Hindlimb muscle (tissue), 1 donor: Measurements from ENCODE around the gene HDHD5. TPM values are rescaled to one million over a fixed set of nuclear protein-coding genes. Genes with fewer than 3 reads are reported as not detected.
"Not testable (repeated sequence)": the region's sequence is repeated elsewhere in the genome, so short reads cannot be mapped to it uniquely, and the experiment has no call there.

Source experiments
- DNase-seq: peaks from one replicate; pipeline ENCODE4 v3.0.0-alpha.2; 2013
- polyA plus RNA-seq: library from polyadenylated mRNA; unstranded; fragments of 120-200 nt; gene quantifications from one replicate; pipeline ENCODE4 v1.2.1, GENCODE V29; 2013; ENCODE audit not compliant: insufficient read length

The HDHD5 gene
- polyA plus RNA-seq, 1 donor, result 46.5 TPM

DNA sequence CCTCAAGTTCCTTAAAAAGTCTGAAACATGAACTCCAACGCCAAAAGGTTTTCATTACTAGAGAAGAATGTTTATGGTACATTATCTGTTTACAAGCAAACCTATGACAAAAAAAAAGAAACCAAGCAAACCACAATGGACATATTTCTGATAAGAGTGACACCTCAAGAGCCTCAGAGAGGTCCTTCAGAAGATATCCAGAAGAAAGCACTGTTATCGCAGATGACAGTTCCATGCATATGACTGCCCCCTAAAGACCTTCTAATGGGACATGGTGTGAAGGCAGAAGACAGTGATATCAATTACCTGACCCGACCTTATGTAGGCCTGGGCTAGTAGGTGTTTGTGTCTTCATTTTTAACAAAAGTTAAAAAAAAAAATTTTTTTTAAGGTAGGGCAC is 3.1 kb downstream of the HDHD5 start:
- DNase-seq, result no peak

DNA sequence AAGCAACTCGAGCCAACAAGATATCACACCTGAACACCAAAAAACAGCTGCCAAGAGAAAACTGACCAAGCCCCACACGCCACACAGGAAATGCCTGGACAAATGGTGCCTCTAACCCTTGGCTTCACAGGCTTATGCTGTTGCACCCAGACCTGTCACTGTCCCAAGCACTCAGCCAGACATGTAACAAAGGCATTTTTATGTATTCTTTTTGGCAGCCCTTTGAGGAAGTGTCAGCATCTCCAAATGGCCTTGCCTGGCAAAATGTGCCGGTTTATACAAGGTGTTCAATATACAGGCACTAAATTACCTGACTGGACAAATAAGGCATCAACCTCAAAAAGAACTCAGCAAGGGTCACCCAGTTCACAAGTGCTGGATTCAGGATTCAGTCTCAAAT is 6.1 kb downstream of the HDHD5 start:
- no peak for DNase-seq

DNA sequence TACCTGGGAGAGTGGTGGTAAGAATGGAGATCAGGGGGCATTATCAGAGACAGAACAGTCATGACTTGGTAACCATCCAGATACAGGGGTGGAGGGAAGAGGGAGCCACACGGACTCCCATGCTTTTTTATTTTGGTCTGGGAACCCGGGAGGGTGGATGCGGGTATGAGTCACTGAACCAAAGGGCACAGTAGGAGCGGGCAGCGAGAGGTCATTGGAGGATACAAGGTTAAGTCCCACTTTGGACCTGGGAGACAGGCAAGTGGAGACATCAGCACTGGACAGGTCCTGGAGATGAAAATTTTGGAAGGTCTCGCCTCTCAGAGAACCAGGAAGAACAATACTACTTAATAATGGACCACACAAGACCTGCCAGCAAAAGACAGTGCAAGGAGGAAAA is 6.7 kb downstream of the HDHD5 start:
- DNase-seq, result no peak

DNA sequence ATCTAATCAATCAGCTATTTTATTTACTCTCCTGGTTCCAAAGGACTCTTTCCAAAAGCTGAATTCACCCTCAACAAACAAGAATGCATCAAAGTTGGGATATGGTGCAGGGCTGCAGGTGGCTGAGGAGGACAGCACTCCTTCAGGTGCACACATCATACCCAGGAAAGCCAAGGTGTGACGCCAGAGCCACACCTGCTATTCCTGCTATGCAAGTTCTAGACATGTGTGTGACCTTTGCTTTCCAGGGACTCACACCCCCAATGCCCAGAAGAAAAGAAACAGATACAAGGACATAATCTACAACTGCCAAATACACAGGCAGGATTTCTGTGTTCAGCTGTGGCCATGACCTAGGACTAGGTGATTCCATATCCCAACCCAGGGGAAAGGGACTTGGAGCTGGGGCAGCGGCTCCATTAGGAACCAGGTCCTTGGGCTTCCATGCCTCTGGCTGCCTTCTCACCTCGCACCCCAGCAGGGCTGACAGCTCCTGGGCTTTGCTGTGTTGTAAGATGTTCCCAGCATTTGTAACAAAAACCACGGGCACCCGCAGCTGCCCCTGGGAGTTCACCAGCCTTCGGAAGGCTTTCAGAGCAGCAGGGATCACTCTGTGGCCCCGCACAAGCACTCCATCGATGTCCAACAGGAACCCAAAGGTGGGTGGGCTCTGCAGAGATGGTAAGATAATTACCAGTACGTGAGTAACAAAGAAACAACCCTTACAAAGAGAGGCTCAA is 9.8 kb downstream of the HDHD5 start:
- no peak for DNase-seq

DNA sequence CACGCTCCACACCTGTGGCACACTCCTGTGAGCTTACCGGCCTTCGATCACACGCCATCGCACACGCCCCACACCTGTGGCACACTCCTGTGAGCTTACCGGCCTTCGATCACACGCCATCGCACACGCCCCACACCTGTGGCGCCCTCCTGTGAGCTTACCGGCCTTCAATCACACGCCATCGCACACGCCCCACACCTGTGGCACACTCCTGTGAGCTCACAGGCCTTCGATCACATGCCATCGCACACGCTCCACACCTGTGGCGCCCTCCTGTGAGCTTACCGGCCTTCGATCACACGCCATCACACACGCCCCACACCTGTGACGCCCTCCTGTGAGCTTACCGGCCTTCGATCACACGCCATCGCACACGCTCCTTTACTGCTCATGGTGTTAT is 11.6 kb downstream of the HDHD5 start:
- not testable (repeated sequence) for DNase-seq

DNA sequence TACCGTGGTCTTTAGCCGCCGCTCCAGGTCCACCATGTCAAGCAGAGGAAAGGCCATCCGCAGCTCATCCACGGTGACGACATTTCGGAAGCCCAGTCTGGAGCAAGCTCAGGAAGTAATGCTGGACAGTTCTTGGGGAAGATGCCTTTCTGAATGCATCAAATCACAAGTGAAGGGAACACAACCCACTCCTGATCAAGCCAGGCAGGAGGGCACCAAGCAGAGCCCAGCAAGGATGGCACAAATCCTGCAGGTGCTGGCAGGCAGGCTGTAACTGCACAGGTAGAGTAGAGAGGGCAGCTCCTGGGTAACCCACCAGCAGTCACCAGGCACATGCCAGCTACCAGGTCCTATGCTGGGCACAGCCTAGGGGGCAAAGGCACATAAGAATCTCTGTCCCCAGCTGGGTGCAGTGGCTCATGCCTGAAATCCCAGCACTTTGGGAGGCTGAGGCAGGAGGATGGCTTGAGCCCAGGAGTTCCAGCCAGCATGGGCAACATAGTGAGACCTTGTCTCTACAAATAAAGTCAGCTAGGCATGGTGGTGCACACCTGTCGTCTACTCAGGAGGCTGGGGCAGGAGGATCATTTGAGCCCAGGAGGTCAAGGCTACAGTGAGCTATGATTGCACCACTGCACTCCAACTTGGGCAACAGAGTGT is 13.9 kb downstream of the HDHD5 start:
- no peak for DNase-seq

DNA sequence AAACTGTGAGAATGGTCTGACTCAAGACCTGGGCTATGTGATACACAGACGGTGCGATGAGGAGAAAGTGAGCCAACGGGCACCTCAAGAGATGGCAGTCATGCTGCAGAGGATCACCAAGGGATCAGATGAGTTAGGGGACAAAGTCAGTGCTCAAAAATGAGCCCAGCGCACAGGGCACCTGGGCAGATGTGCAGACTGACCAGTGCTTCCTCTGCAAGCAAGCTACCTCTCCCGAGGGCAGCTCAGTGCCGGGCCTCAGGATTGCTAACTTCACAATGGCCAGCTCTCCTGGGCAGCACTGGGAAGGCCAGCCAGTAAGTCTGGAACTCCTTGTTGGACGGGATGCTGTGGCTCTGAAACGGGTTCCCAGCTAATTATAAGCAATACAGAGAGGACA is 15.3 kb downstream of the HDHD5 start:
- no peak for DNase-seq

DNA sequence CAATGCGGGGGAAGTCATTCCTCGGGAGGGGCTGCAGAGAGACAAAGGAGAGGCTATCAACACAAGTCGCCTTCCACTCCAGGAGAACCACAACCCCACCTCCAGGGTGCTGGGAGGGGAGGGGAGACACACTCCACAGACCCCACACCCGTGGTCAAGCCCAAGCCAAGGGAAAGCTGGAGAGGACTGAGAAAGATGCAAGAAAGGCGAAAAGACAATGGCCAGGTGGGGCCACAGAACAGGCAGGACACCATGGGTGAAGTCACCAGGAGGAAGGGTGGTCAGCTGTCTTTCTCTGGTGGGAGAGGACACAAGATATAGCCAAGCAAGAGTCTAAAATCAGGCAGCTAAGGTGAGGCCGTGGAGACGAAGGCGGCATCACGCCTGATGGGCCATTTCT is 16.0 kb downstream of the HDHD5 start:
- no peak for DNase-seq

DNA sequence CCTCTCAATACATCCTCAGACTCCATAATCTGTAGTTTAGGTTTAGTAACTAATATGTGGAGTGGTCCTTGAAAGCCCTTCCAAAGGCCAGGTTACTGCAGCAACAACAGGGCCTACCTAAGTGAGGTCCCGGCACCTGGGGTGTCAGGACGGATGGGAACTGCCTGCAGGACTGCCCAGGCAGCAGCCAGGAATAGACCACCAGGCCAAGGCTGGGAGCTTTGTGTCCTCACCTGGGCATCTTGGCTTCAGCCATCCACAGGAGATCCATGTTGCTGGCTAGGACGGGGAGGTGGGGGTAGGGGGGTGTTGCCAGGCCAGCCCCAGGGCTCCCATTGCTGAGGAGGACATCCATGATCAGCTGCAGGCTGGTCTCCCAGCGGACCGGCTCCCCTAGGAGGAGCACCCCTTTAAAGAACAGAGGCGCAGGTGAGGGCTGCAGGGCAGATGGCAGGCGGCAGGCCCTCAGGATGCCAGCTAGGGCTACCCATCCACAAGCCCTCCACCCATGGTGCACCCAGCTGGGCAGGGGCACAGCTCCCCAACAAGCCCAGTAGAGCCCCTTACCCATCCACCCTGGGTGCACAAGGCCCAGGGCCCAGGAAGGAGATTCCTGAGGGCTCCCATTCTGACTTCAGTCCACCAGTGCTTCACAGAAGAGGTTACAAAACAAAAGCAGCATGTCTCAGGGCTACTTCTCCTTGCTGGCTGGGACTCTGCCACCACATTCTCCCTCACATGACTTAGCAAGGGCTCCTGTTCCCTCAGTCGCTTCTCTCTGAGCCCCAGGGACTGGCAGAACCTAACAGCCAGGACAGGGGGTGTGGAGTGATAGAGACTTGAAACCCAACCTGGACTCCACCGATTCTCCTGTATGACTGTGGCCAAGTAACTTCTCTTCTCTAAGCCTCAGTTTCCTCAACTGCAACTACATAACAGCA is 18.0 kb downstream of the HDHD5 start:
- no peak for DNase-seq

DNA sequence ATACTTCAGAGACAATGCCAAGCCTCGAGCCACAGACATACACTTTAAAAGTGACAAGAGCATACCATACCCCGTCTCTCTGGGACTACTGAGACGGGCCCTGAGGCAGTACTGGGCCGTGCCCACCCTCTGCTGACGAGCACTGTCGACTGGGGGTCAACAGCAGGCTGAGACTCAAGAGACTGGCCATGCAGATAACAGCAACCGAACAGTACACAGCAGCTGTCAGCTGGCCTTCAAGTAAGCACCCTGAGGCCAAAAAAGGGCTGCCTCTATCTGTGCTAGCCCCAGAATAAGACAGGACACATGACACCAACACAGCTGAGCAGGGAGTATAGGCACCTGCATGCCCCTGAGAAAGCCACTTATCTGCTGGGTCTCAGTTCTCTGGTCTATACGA is 19.1 kb downstream of the HDHD5 start:
- DNase-seq, result no peak

DNA sequence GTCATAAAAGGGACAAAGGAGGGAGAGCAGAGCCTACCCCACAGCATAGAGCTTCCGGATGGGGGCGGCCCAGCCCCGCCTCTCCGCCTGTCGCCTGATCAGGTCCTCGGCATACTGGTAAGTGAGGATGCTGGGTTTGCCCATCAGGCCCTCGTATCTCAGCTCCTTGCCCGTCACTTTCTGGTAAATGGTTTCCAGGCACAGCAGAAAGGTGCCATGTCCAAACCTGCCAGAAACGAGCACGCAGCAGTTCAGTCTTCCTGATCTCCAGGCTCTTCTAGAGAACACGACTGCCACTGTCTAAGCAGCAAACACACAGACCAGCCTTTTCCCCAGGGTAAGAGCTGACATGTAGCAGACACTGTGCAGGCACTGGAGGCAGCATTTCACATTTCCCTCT is 20.6 kb downstream of the HDHD5 start:
- no peak for DNase-seq

DNA sequence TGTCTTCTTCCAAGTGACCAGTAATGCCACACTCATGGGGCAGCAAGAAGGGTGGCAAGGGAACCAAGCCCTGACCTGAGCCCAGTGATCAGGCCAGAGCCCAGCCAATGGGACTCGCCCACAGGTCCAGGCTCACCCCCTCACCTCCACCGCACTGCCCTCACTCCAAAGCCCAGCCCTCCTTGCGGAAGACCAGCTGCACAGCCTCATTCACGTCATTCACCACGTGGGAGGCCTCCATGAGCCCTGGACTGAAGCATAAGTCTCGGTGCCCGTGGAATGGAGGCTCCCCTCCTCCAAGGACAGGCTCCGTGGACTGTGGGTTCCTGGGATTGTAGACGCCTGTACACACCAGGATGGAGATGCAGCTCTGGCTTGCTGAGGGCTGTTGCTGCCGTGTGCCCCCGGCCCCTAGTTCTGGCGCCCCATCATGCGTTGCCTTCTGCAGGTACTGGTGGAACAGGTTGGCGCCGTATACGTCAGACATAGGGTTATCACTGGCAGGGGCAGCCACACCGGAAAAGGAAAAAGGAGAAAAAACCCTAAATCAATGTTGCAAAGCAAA is 21.1 kb downstream of the HDHD5 start:
- no peak for DNase-seq

DNA sequence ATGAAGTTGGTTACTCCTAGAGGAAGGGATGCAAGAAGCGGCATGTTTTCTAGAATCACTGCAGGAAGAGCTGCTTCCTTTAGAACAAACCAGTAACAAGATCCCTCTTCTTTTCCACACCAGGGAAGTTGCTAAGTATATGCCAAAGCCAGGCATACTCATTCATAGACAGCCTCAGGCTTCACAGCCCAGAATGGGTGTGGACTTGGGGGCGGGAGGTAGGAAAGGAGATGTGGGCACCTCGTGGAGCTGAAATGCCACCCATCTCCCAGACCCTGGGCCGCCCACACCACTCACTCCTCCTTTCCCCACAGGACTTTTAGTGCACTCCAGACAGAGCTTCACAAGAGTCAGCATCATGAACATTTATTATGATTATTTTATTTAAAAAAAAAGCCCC is 21.9 kb downstream of the HDHD5 start:
- no peak for DNase-seq

DNA sequence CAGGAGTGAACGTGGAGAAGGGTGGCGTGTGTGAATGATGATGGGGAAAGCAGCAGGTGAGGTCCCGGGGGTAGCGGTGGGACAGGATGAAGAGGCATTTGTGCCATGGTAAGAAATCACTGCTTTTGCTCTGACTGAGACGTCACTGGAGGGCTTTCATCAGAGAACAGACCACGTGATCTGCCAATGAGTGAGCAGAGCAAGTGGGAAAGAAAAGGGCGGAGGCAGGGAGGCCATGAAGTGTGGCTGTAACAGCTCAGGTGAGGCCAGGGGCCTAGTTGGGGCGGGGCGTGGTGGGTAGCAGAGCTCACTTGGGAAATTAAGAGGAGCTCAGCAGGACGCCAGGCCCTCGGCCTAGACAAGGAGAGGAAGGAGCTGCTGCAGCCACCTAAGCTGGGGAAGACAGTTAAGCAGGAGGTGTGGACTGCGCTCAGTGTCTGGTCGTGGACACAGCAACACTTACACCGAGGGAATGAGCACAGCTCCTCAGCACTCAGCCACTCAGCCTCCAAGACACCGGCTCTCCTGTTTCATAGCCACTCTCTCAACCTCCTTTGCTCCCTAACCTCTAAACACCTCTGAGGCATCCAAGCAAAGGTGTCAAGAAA is 23.8 kb downstream of the HDHD5 start:
- DNase-seq, result no peak

DNA sequence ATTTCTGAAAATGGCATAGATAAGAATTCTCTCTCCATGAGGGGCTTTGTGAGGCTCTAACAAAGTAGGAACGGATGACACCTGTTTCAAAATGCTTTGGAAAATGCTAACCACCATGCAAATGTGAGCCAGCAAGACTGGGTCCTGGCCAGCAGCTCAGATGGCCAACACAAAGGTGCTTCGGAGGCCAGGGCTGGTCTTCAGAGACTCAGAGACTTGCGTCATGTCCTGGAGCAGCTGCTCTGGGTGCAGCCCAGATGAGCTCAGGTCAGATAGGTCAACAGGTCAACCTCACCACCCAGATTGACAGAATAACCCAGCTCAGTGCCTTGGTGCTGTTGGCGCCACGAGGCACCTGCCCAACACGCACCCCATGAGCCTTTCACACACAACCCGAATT is 25.9 kb downstream of the HDHD5 start:
- no peak for DNase-seq

DNA sequence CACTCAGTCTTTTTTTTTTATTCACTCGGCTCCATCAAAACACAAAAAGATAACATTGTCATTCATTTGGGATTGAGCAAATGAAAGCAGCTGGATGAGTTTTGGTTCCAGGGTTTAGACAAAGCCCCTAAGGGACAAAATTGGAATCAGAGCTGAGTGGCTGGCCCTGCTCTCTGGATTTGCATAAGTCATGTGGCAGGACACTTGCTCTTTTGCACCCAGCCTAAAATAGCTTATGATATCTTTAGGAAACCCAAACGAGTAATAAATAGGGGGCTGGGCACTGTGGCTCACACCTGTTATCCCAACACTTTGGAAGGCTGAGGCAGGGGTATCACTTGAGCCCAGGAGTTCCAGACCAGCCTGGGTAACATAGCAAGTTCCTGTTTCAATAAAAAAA is 27.0 kb downstream of the HDHD5 start:
- DNase-seq, result no peak

DNA sequence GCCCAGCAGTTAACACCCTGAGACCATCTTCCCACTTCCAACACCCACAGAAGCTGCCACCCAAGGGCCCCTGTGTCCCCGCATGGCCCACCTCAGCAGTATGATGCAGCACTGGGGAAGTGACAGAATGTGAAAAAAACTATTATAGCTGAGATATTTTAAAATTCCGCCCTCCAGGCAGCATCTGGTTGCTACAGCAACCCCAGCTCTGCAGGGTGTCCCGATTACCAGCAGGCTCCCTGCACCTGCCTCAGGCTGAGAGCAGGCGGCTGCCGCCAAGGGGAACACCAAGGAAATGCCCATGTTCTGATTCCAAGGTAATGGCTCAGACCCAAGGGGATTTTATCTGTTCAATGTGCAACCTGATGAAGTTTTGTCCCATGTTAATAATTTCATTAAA is 27.4 kb downstream of the HDHD5 start:
- no peak for DNase-seq

DNA sequence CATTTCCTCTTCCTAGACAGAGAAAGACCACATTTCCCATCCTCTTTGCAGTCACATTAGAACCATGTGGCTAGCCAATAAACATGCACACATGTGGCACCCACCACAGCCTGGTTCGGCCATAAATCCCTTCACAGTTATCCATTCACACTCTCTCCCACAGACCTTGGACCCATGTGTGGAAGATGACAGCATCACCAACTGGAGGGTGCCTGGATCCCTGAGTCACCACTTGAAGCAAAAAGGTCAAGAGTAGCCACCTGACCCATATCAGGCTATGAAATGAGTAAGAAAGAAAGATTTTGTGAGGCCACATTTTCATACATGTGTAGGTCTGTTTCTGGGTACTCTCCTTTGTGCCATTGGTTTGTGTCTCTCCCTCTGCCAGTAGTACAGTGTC is 28.9 kb downstream of the HDHD5 start:
- DNase-seq, result no peak

DNA sequence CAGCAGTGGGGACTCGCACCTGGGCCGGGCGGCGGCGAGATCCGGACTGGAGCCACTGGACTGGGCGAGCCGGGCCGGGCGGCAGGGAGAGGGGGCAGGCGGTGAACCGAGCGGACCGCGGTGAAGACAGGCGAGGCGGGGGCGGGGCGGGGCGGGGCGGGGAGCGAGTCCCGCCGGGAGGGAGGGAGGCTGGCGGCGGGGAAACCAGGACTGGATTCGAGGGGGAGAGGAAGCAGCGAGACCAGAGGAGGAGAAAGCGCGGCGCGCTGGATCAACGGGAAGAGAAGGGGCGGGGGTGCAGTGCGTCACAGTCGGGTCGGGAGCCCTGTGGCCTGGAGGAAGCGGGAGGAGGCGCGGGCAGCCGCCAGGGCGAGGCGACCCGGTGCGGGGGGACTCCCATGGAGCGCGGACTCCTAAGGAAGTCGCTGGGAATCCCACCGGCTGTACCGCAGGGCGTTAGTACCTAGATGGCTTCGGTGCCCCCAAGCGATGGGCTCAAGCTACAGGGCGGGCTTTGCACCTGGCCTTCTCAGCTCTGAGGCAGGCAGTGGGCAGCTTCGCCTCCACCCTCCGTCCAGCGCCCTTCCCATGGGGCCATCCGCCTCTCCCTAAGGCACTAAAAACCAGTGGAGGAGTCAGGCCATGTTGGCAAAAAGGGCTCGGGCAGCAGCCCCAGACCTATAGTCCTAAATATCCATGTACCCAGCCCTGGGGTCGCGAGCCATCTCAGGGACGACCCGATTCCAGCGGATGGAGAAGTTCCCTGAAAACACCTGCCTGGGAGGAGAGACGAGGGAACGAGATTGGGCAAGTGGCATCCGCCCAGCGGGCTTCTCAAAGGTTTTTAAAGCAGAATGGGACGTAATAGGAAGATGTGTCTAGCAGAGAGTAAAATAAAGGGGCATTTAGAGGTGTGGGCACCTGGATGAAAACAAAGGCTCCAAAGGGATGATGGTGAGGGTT is 37.6 kb downstream of the HDHD5 start, which contains the start of gene TMEM121B:
Gene TMEM121B (minus strand): TSS at position 128 of the 963 bp plus-strand sequence. CDS start 233 bp downstream, outside the sequence.
- DNase-seq, result peak; percentile 61

DNA sequence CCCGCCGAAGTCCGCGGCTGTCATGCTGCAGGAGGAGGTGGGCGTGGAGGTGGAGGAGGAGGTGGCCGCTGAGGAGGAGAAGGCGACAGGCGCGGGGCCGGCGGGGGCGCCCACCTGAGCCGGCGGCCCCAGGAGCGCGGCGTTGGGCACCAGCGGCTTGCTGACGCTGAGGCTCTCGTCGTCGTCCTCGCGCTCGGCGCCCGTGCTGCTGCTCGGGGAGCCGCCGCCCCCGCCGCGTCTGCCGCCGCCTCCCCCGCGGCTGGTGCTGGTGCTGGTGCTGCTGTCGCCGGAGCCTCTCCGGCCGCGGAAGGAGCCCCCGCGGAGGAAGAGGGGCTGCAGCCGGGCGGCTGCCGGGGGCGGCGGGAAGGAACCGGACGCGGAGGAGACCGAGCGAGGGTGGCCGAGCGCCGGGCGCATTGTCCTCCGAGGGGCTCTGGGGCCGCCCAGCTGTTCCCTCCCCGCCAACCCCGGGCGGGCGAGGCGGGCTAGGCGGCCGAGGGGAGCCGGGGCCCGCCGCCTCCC is 38.3 kb downstream of the HDHD5 start:
- no peak for DNase-seq

DNA sequence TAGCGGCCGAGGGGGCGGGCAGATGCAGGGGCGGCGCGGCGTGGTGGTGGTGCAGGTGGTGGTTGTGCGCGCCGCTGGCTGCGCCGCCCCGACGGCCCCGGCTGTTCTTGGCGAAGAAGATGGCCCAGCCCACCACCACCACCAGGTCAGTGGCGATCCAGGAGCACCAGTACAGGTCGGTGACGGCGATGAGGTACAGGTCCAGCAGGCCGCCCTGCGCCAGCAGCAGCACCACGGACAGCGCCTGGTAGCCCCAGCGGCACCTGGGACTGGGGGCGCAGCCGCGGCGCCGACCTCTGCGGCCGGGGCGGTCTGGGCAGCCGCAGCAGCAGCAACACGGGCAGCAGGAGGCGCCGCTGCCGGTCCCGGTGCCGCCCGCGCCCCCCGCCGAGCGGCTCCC is 38.8 kb downstream of the HDHD5 start:
- DNase-seq, result peak; percentile 71
